AG04449 (cell line): ENCODE results near the gene CEP128.

Source experiments
- CTCF ChIA-PET: fragments of 350-600 bp; formaldehyde crosslinking; extraction: SDS; loops from one replicate; lab custom pipeline; 2021; ENCODE audit warnings: antibody characterized with exemption; lab: Yijun Ruan, JAX
- POLR2A ChIA-PET: fragments of 400-600, 350-600 bp; formaldehyde crosslinking; extraction: SDS; loops from one replicate; lab custom pipeline; 2020; ENCODE audit warnings: antibody characterized with exemption, inconsistent platforms; lab: Yijun Ruan, JAX
- DNase-seq: peaks from one replicate; pipeline ENCODE4 v3.0.0-alpha.2; 2010; ENCODE audit warnings: low read depth, low spot score
- H3K4me3 ChIP-seq: 2 replicates; pipeline ENCODE4 v1.5.1; 2011; ENCODE audit warnings: low read depth, mild to moderate bottlenecking, control low read depth, low read length
- TF ChIP-seq, protein P1 (sequence below): IDR thresholded peaks from one replicate; pipeline ENCODE4 v1.5.1; 2011; ENCODE audit warnings: mild to moderate bottlenecking, moderate library complexity, low read length, control low read depth, inconsistent platforms; ENCODE audit not compliant: insufficient read depth; ENCODE audit errors: missing control alignments

Gene CEP128

DNA sequence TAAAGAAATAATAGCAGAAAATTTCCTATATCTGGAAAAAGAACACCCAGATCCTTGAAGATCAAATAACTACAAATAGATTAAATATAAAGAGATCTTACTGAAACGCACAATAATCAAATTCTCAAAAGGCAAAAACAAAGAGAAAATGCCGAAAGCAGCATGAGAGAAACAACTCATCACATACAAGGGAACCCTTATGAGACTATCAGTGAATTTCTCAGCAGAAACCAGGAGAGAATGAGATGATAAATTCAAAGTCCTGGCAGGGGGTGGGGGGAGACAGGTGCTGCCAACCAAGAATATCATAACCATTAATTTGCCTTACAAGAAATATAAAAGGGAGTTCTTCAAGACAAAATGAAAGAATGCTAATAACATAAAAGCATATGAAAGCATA lies 73.7 kb downstream of the CEP128 start:
- ChIA-PET POLR2A (no interaction called here), CTCF (interaction anchor here (1.8 kb wide), 1 partner anchor 812 kb away, joined by 4 read pairs; no protein-coding TSS in a partner anchor)
- TF ChIP-seq, protein P1, sequence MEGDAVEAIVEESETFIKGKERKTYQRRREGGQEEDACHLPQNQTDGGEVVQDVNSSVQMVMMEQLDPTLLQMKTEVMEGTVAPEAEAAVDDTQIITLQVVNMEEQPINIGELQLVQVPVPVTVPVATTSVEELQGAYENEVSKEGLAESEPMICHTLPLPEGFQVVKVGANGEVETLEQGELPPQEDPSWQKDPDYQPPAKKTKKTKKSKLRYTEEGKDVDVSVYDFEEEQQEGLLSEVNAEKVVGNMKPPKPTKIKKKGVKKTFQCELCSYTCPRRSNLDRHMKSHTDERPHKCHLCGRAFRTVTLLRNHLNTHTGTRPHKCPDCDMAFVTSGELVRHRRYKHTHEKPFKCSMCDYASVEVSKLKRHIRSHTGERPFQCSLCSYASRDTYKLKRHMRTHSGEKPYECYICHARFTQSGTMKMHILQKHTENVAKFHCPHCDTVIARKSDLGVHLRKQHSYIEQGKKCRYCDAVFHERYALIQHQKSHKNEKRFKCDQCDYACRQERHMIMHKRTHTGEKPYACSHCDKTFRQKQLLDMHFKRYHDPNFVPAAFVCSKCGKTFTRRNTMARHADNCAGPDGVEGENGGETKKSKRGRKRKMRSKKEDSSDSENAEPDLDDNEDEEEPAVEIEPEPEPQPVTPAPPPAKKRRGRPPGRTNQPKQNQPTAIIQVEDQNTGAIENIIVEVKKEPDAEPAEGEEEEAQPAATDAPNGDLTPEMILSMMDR = no peak
- DNase-seq = no peak
- H3K4me3 ChIP-seq = no peak overlapping the region

- CTCF ChIA-PET = interaction anchor here (1.8 kb wide), 1 partner anchor 811 kb away, joined by 4 read pairs; no protein-coding TSS in a partner anchor
- DNase-seq = no peak
- no peak overlapping the region for H3K4me3 ChIP-seq
- POLR2A ChIA-PET = no interaction called here
- TF ChIP-seq, protein P1 = no peak
These were observed 74.4 kb downstream of the CEP128 start for GRCh38 chr14:80867091-80867490.

- ChIA-PET CTCF (interaction anchor here (0.9 kb wide), 1 partner anchor 15 kb away, joined by 3 read pairs; no protein-coding TSS in a partner anchor), POLR2A (no interaction called here)
- H3K4me3 ChIP-seq = no peak overlapping the region
- DNase-seq = no peak
- TF ChIP-seq, protein P1 = no peak
These were observed 76.0 kb downstream of the CEP128 start for GRCh38 chr14:80865565-80865964.

DNA sequence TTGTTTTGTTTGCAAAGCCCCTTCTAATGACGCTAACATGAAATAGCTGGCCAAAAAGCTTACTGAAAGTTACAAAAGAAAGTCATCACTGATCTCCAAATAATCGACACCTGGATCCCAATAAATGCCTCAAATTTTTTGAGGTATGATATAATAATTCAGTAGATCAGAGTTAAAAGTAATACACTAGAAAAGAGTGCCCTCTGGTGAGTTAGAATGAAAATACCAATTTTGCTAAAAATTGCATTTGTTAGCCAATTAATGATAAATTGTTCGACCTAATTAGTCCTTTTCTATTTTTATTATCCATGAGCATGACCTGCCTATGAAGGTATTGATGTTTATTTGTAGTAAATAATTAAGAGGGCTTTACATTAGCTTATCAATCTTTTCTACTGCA lies 78.6 kb downstream of the CEP128 start:
- POLR2A ChIA-PET = no interaction called here
- no peak for DNase-seq
- TF ChIP-seq, protein P1 = no peak
- CTCF ChIA-PET = interaction anchor here (0.7 to 4.1 kb wide), 29 partner anchors 9 to 1937 kb away, joined by 3 to 37 read pairs (median 4); no protein-coding TSS in a partner anchor
- no peak overlapping the region for H3K4me3 ChIP-seq

DNA sequence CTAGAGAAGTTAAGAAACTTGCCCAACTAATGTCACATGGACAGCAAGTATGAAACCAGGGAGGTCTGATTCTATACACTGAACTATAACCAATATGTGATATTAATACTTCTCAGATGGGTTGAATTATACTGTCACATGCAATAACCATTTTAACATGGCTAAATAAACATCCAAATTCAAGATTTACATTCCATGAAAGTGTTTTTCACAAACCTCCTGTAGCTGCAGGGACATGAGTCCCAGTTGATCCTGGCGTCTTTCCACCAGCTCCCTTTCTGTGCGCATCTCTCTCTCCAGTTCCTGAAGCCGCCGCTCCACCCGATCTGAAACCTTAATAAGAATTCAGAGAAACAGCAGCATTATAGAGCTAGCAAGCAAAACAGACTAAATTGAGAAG lies 79.0 kb downstream of the CEP128 start:
- POLR2A ChIA-PET = no interaction called here
- no peak overlapping the region for H3K4me3 ChIP-seq
- CTCF ChIA-PET = interaction anchor here (0.6 to 4.1 kb wide), 26 partner anchors 9 to 1937 kb away, joined by 3 to 37 read pairs (median 4); no protein-coding TSS in a partner anchor
- TF ChIP-seq, protein P1 = no peak
- DNase-seq = no peak

GRCh38 chr14:80850197-80850814 lies 91.2 kb downstream of the CEP128 start:
- ChIA-PET CTCF (interaction anchor here (0.6 to 4.1 kb wide), 16 partner anchors 10 to 1916 kb away, joined by 3 to 60 read pairs (median 4); no protein-coding TSS in a partner anchor), POLR2A (no interaction called here)
- TF ChIP-seq, protein P1 = peak; percentile 23
- H3K4me3 ChIP-seq = no peak overlapping the region
- no peak for DNase-seq
